ENCODE measurements around the gene PKNOX2.

Gene PKNOX2

DNA sequence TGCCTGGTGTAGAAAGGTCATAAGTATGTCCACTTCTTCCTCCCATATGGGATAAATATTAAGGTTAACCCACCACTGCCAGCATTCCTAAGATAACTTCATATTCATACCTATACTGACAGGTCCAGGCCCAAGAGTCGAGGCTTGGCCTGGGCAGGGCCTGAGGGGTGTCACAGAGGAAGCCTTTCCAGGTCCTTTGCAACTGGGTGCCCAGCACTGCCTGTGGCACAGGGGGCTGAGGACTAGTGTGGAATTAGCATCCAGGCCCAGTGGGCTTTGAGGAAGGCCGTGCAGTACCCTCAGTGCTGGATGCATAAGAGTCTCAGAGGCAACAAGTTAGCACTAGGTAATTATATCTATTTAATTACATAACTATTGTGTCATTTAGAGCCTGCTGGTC, 65.4 kb downstream of the PKNOX2 start:
- H4K20me1 ChIP-seq (ENCODE audit: insufficient read depth, low read length), result no peaks in the 10 kb centered on the region
- no peaks in the 10 kb centered on the region for H3K79me2 ChIP-seq (ENCODE audit: insufficient read depth, low read length)
- no peak overlapping the region for H3K4me3 ChIP-seq (ENCODE audit: low read depth in 1 of 2, low read length in 2 of 2)
- H3K36me3 ChIP-seq (ENCODE audit: insufficient read depth, low read length), result no peaks in the 10 kb centered on the region
- H2AFZ ChIP-seq (ENCODE audit: low read depth, low read length), result no peak overlapping the region
- no peak overlapping the region for H3K27ac ChIP-seq (ENCODE audit: low read length)
- no peaks in the 10 kb centered on the region for H3K9me3 ChIP-seq (ENCODE audit: insufficient read depth, low read length, severe bottlenecking)
- ATAC-seq (ENCODE audit: insufficient read depth, low read depth) (no peak), DNase-seq (no peak)
- no peak overlapping the region for H3K9ac ChIP-seq (ENCODE audit: low read depth, low read length)
- no peak for TF ChIP-seq EZH2 (IDR thresholded peaks at IDR 0.05; ENCODE audit: borderline replicate concordance, low read depth, low read length, severe bottlenecking)
- TF ChIP-seq, protein P1, sequence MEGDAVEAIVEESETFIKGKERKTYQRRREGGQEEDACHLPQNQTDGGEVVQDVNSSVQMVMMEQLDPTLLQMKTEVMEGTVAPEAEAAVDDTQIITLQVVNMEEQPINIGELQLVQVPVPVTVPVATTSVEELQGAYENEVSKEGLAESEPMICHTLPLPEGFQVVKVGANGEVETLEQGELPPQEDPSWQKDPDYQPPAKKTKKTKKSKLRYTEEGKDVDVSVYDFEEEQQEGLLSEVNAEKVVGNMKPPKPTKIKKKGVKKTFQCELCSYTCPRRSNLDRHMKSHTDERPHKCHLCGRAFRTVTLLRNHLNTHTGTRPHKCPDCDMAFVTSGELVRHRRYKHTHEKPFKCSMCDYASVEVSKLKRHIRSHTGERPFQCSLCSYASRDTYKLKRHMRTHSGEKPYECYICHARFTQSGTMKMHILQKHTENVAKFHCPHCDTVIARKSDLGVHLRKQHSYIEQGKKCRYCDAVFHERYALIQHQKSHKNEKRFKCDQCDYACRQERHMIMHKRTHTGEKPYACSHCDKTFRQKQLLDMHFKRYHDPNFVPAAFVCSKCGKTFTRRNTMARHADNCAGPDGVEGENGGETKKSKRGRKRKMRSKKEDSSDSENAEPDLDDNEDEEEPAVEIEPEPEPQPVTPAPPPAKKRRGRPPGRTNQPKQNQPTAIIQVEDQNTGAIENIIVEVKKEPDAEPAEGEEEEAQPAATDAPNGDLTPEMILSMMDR (IDR thresholded peaks at IDR 0.05; ENCODE audit: borderline replicate concordance, extremely low read depth, low read length, poor library complexity, severe bottlenecking), result no peak
- H3K27me3 ChIP-seq (ENCODE audit: insufficient read depth, low read length, poor library complexity), result peaks cover 13% of the 10 kb centered on the region
- no peak overlapping the region for H3K4me2 ChIP-seq (ENCODE audit: insufficient read depth, low read length)
- no peaks in the 10 kb centered on the region for H3K4me1 ChIP-seq (ENCODE audit: insufficient read depth, low read length)

DNA sequence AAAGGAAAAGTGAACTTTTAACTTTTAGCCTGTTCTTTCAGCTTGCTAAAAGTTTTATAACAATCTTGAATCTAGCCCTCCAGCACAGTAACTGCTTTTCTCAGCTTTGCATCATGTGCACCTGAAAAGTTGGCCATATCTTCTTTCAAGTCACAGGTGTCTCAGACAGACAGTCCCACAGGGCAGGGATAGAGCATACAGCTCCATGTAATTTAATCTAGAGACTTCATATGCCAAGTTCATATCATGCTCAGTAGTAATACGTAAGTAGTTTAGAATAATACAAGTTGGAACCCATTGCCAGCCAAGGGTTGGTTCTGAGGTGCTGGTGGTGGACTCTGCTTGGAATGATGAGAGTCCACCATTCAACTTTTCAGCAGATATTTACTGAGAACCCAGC, 68.6 kb downstream of the PKNOX2 start:
- no peak overlapping the region for H3K4me3 ChIP-seq (ENCODE audit: low read depth in 1 of 2, low read length in 2 of 2)
- H3K79me2 ChIP-seq (ENCODE audit: insufficient read depth, low read length), result no peaks in the 10 kb centered on the region
- H3K9ac ChIP-seq (ENCODE audit: low read depth, low read length), result no peak overlapping the region
- H3K27me3 ChIP-seq (ENCODE audit: insufficient read depth, low read length, poor library complexity), result peaks cover 7% of the 10 kb centered on the region
- no peak overlapping the region for H2AFZ ChIP-seq (ENCODE audit: low read depth, low read length)
- no peak overlapping the region for H3K27ac ChIP-seq (ENCODE audit: low read length)
- DNase-seq (no peak), ATAC-seq (ENCODE audit: insufficient read depth, low read depth) (no peak)
- no peak overlapping the region for H3K4me2 ChIP-seq (ENCODE audit: insufficient read depth, low read length)
- H3K4me1 ChIP-seq (ENCODE audit: insufficient read depth, low read length), result no peaks in the 10 kb centered on the region
- no peaks in the 10 kb centered on the region for H3K36me3 ChIP-seq (ENCODE audit: insufficient read depth, low read length)
- no peaks in the 10 kb centered on the region for H3K9me3 ChIP-seq (ENCODE audit: insufficient read depth, low read length, severe bottlenecking)
- H4K20me1 ChIP-seq (ENCODE audit: insufficient read depth, low read length), result no peaks in the 10 kb centered on the region
- TF ChIP-seq EZH2 (IDR thresholded peaks at IDR 0.05; ENCODE audit: borderline replicate concordance, low read depth, low read length, severe bottlenecking), result no peak
- TF ChIP-seq, protein P1 (IDR thresholded peaks at IDR 0.05; ENCODE audit: borderline replicate concordance, extremely low read depth, low read length, poor library complexity, severe bottlenecking), result no peak

DNA sequence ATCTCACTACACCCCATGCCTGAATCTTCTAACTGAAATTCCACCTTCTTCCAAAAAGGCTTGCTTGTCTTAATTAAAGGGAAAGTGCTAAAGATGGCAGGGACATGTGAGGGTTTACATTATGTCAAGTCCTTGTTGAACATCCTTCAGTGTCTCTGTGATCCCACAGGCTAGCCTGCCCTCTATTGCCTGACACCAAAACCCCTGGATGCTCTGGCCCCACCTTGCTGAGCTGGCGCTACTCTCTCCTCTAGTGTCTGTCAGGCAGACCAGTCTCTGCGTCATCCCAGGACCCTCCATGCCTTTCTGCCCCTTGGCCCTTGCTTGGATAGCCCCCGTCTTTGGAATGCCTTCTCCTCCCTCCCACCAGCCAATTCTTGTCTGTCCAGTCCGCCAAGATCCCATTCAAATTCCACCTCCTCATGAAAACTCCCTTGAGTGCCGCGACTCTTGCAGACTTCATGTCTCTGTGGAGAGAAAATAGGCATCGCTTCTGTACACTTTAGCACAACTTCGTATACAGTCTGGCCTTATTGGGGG, 69.3 kb downstream of the PKNOX2 start:
- H3K27me3 ChIP-seq (ENCODE audit: insufficient read depth, low read length, poor library complexity), result peaks cover 7% of the 10 kb centered on the region
- no peak overlapping the region for H3K4me3 ChIP-seq (ENCODE audit: low read depth in 1 of 2, low read length in 2 of 2)
- no peak for ATAC-seq (ENCODE audit: insufficient read depth, low read depth)
- no peak overlapping the region for H3K9ac ChIP-seq (ENCODE audit: low read depth, low read length)
- no peaks in the 10 kb centered on the region for H3K4me1 ChIP-seq (ENCODE audit: insufficient read depth, low read length)
- H3K4me2 ChIP-seq (ENCODE audit: insufficient read depth, low read length), result no peak overlapping the region
- no peaks in the 10 kb centered on the region for H3K79me2 ChIP-seq (ENCODE audit: insufficient read depth, low read length)
- no peaks in the 10 kb centered on the region for H4K20me1 ChIP-seq (ENCODE audit: insufficient read depth, low read length)
- DNase-seq, result no peak
- H3K36me3 ChIP-seq (ENCODE audit: insufficient read depth, low read length), result no peaks in the 10 kb centered on the region
- no peak overlapping the region for H3K27ac ChIP-seq (ENCODE audit: low read length)
- no peaks in the 10 kb centered on the region for H3K9me3 ChIP-seq (ENCODE audit: insufficient read depth, low read length, severe bottlenecking)
- H2AFZ ChIP-seq (ENCODE audit: low read depth, low read length), result no peak overlapping the region
- no peak for TF ChIP-seq EZH2 (IDR thresholded peaks at IDR 0.05; ENCODE audit: borderline replicate concordance, low read depth, low read length, severe bottlenecking)
- TF ChIP-seq, protein P1 (IDR thresholded peaks at IDR 0.05; ENCODE audit: borderline replicate concordance, extremely low read depth, low read length, poor library complexity, severe bottlenecking), result no peak

DNA sequence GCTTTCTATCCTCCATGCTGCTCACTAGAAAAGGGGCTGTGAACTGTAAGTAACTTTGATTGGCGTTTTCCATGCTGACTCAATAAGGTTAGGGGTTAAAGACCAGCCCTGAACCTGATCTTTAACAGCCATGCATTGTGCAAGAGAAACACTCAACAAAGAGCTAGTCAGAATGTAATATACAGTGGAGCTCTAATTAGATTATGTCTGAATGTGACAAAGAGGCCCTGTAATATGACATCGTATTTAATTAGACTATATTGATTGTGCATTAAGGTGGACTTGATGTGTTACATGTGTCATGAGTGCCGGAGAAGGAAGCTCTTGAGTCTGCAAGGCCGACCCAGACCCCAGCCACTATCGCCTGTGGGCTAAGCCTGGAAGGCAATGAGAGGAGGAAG, 70.5 kb downstream of the PKNOX2 start:
- no peaks in the 10 kb centered on the region for H4K20me1 ChIP-seq (ENCODE audit: insufficient read depth, low read length)
- H3K9ac ChIP-seq (ENCODE audit: low read depth, low read length), result no peak overlapping the region
- no peak overlapping the region for H3K4me2 ChIP-seq (ENCODE audit: insufficient read depth, low read length)
- no peaks in the 10 kb centered on the region for H3K79me2 ChIP-seq (ENCODE audit: insufficient read depth, low read length)
- no peaks in the 10 kb centered on the region for H3K9me3 ChIP-seq (ENCODE audit: insufficient read depth, low read length, severe bottlenecking)
- no peak overlapping the region for H3K4me3 ChIP-seq (ENCODE audit: low read depth in 1 of 2, low read length in 2 of 2)
- H3K36me3 ChIP-seq (ENCODE audit: insufficient read depth, low read length), result no peaks in the 10 kb centered on the region
- DNase-seq, result no peak
- peaks cover 7% of the 10 kb centered on the region for H3K27me3 ChIP-seq (ENCODE audit: insufficient read depth, low read length, poor library complexity)
- H3K27ac ChIP-seq (ENCODE audit: low read length), result no peak overlapping the region
- no peaks in the 10 kb centered on the region for H3K4me1 ChIP-seq (ENCODE audit: insufficient read depth, low read length)
- TF ChIP-seq, protein P1 (IDR thresholded peaks at IDR 0.05; ENCODE audit: borderline replicate concordance, extremely low read depth, low read length, poor library complexity, severe bottlenecking), result no peak
- TF ChIP-seq EZH2 (IDR thresholded peaks at IDR 0.05; ENCODE audit: borderline replicate concordance, low read depth, low read length, severe bottlenecking), result no peak
- ATAC-seq (ENCODE audit: insufficient read depth, low read depth), result no peak
- H2AFZ ChIP-seq (ENCODE audit: low read depth, low read length), result no peak overlapping the region
